ENCODE measurements around the gene SIRT7.

The SIRT7 gene

DNA sequence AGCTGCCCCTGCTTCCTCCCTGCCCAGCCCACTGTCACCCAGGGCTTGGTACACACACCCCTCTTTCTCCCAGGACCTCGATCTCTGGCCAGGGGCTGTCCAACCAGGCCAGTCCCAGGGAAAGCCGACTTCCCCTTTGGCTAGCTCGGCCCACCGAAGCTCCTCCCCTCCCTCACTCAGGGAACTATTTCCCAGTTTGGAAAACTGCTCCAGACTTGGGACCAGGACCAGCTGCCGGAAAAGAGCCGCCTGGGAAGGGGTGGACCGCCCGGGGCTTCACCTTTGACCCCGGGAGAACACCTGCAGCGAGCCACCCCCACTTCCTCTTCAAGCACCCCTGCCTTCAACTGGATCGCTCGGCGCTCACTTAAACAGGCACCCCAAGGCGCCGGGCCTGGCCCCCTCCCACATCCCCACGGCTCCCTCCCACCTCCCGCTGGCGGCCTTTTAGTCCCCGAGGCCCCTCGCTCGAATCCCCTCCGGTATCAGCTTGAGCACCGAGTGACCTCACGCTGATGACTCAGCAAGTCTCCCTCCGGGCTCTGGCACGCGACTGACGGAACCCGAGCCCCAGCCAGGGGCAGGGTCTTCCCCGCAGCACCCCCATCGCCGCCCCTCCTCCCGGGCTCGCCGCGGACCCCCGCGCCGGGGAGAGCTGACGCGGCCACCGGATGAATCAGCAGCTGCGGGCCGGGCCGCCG is 8.6 kb upstream of the SIRT7 start:
- TF ChIP-seq, protein P1, sequence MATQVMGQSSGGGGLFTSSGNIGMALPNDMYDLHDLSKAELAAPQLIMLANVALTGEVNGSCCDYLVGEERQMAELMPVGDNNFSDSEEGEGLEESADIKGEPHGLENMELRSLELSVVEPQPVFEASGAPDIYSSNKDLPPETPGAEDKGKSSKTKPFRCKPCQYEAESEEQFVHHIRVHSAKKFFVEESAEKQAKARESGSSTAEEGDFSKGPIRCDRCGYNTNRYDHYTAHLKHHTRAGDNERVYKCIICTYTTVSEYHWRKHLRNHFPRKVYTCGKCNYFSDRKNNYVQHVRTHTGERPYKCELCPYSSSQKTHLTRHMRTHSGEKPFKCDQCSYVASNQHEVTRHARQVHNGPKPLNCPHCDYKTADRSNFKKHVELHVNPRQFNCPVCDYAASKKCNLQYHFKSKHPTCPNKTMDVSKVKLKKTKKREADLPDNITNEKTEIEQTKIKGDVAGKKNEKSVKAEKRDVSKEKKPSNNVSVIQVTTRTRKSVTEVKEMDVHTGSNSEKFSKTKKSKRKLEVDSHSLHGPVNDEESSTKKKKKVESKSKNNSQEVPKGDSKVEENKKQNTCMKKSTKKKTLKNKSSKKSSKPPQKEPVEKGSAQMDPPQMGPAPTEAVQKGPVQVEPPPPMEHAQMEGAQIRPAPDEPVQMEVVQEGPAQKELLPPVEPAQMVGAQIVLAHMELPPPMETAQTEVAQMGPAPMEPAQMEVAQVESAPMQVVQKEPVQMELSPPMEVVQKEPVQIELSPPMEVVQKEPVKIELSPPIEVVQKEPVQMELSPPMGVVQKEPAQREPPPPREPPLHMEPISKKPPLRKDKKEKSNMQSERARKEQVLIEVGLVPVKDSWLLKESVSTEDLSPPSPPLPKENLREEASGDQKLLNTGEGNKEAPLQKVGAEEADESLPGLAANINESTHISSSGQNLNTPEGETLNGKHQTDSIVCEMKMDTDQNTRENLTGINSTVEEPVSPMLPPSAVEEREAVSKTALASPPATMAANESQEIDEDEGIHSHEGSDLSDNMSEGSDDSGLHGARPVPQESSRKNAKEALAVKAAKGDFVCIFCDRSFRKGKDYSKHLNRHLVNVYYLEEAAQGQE (IDR thresholded peaks at IDR 0.05; ENCODE audit: low read depth): 0 out of 2 replicates have a peak, but pooled peaks have one; percentile 11
- TF ChIP-seq RAD21 (IDR thresholded peaks at IDR 0.05; ENCODE audit: low read depth) (no peak), FOXM1 (IDR thresholded peaks at IDR 0.05; ENCODE audit: borderline replicate concordance, low read depth) (no peak), ZBTB7A (IDR thresholded peaks at IDR 0.05; ENCODE audit: low read depth) (peak; percentile 73), TCF12 (IDR thresholded peaks at IDR 0.05; ENCODE audit: low read depth) (peak; percentile 55), EP300 (IDR thresholded peaks at IDR 0.05; ENCODE audit: borderline replicate concordance) (peak; percentile 36), TAF1 (IDR thresholded peaks at IDR 0.05; ENCODE audit: low read depth) (peak; percentile 40; the same call in 1 of the 2 replicates), EGR1 (IDR thresholded peaks at IDR 0.05) (no peak)
- TF ChIP-seq, protein P2, sequence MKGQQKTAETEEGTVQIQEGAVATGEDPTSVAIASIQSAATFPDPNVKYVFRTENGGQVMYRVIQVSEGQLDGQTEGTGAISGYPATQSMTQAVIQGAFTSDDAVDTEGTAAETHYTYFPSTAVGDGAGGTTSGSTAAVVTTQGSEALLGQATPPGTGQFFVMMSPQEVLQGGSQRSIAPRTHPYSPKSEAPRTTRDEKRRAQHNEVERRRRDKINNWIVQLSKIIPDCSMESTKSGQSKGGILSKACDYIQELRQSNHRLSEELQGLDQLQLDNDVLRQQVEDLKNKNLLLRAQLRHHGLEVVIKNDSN (IDR thresholded peaks at IDR 0.05): no peak
- TF ChIP-seq, protein P3, sequence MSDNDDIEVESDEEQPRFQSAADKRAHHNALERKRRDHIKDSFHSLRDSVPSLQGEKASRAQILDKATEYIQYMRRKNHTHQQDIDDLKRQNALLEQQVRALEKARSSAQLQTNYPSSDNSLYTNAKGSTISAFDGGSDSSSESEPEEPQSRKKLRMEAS (IDR thresholded peaks at IDR 0.05): peak; percentile 37

DNA sequence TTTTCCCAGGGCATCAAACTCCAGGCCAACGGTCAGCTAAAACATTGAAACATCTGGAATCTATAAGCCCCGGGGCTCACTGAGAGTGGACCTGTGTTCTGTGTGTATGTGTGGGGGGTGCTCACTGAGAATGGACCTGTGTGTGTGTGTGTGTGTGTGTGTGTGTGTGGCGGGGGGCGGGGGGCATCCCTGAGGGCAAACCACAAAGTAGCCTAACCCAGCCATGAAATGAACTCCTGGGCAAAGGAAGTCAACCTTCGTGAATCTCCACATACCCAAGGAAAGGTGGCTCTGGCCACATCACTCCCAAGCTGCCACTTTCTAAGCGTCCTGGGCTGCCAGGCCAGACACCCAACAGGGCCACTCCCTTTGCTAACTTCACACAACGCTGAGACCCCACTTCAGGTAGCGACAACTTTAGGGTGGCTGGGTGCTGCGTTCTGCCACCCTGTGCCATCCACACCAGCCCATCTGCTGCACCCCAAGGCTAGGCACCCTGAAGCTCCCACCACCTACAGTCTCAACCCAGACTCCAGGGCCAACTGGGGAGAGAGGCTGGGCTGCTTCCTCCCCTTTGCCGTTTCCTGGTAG is 8.0 kb upstream of the SIRT7 start:
- TF ChIP-seq EGR1 (IDR thresholded peaks at IDR 0.05) (no peak), EP300 (IDR thresholded peaks at IDR 0.05; ENCODE audit: borderline replicate concordance) (no peak; the same call in 1 of the 2 replicates), TCF12 (IDR thresholded peaks at IDR 0.05; ENCODE audit: low read depth) (no peak)

DNA sequence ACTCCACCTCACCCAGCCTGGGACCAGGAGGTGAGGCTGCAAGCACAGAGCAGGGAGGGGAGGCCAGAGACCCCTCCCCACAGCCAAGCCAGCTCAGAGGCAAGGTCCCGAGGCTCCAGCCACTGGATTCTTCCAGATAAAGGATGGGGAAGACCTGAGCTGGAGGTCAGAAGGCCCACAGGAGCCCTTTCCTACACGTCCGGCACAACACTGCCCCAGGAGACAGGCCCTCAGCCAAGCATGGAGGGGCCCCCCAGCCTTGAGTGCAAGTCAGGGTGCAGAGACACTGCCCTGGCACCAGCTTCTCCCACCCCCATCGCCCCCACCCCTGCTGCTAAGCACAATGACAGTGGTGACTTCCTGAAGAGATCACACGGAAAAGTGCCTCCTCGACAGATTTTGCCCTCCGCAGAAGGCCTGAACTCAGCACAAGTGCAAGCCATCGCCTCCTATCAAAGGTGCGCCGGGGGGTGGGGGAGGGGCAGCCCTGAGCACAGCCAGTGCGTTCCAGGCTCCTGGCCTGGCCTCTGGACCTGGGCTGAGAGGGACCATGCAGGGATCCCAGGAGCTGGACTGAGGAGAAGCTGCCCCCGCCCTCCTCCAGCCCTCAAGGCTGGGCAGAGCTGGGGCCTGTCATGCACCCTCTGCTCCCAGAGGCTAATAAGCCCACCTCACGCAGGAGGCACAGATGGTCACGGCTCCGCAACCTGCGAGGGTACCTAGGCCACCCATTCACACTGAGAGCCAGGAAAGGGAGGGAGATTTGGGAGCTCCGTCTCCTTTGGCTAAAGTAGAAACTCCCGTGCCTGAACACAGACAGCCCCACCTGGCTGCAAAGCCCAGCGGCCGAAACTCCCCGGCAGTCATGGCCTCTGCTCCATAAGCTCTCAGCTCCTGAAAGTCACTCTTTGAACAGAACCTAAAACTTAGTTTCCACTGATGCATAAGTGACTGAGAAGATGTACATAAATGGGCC is 6.9 kb upstream of the SIRT7 start:
- TF ChIP-seq EP300 (IDR thresholded peaks at IDR 0.05; ENCODE audit: borderline replicate concordance): no peak
- TF ChIP-seq NFIC (IDR thresholded peaks at IDR 0.05): no peak
- no peak for TF ChIP-seq EGR1 (IDR thresholded peaks at IDR 0.05)
- no peak for TF ChIP-seq ZBTB7A (IDR thresholded peaks at IDR 0.05; ENCODE audit: low read depth)
- no peak for TF ChIP-seq TAF1 (IDR thresholded peaks at IDR 0.05; ENCODE audit: low read depth)
- TF ChIP-seq, protein P2 (IDR thresholded peaks at IDR 0.05): no peak
- TF ChIP-seq TEAD4 (IDR thresholded peaks at IDR 0.05): no peak
- TF ChIP-seq, protein P3 (IDR thresholded peaks at IDR 0.05): no peak

DNA sequence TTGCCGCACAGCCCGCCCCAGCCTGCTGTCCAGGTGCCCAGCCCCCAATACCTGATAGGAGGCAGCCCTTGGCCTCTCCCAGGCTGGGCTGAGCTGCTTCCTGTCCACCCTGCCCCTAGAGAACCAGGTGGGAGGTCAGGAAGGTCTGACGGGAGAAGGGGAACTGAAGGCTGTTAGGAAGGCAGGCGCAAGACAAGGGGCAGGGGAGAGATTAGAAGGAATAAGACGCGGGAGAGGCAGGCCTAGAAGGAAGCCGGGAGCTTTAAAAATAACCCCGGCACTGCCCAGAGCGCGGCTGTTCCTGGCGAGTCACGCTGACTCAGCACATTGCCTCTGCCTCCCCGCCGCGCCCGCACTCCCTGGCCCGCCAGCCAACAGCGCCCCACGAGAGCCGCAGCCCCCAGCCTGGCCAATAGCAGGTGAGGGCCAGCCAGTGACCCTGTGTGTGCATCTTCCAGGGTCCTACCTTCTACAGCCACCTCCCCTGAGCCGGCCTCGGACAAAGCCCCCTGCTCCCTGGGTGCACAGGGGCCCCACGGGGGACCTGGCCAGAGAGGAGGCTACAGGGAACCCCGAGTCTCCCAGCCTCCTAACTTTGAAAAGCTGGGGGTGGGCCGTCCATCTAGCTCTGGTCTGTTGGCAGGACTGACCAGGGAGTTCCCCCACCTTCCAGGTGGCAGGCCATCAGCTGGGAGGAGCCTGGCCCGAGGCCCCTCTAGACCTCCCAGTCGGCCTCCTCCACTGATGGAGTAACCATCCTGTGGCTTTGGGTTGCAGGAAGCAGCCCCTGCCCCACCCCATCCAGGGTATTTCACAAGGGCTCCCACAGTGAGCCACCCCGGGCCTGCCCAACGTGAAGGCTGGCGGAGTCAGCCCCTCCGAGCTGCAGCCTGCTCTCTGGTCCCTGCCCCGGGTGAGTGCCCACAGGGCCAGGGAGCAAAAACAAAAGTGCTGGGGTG is 5.6 kb upstream of the SIRT7 start:
- TF ChIP-seq TCF12 (IDR thresholded peaks at IDR 0.05; ENCODE audit: low read depth): peak; percentile 44; the same call in 1 of the 2 replicates
- TF ChIP-seq CREB1 (IDR thresholded peaks at IDR 0.05; ENCODE audit: low read depth): no peak
- TF ChIP-seq FOXM1 (IDR thresholded peaks at IDR 0.05; ENCODE audit: borderline replicate concordance, low read depth): no peak
- 0 out of 2 replicates have a peak, but pooled peaks have one; percentile 14 for TF ChIP-seq NFIC (IDR thresholded peaks at IDR 0.05)
- TF ChIP-seq EP300 (IDR thresholded peaks at IDR 0.05; ENCODE audit: borderline replicate concordance): 0 out of 2 replicates have a peak, but pooled peaks have one; percentile 39
- TF ChIP-seq, protein P3 (IDR thresholded peaks at IDR 0.05): peak; percentile 40; the same call in 1 of the 2 replicates
- TF ChIP-seq YY1 (IDR thresholded peaks at IDR 0.05; ENCODE audit: low read depth): no peak
- TF ChIP-seq CEBPB (IDR thresholded peaks at IDR 0.05): 0 out of 2 replicates have a peak, but pooled peaks have one; percentile 11
- TF ChIP-seq ZBTB7A (IDR thresholded peaks at IDR 0.05; ENCODE audit: low read depth): no peak
- TF ChIP-seq, protein P1 (IDR thresholded peaks at IDR 0.05; ENCODE audit: low read depth): no peak

Measured in Ishikawa (cell line).